Colon (tissue), 2 donors: ENCODE results near the gene KLHL21.

Experiments used
- FAIRE-seq: peaks from 2 replicates; lab custom pipeline; 2012; peaks lifted over from hg19 to GRCh38; lab: Jason Lieb, UNC
- donor health status: control.
- donor health status: control.

The KLHL21 gene

DNA sequence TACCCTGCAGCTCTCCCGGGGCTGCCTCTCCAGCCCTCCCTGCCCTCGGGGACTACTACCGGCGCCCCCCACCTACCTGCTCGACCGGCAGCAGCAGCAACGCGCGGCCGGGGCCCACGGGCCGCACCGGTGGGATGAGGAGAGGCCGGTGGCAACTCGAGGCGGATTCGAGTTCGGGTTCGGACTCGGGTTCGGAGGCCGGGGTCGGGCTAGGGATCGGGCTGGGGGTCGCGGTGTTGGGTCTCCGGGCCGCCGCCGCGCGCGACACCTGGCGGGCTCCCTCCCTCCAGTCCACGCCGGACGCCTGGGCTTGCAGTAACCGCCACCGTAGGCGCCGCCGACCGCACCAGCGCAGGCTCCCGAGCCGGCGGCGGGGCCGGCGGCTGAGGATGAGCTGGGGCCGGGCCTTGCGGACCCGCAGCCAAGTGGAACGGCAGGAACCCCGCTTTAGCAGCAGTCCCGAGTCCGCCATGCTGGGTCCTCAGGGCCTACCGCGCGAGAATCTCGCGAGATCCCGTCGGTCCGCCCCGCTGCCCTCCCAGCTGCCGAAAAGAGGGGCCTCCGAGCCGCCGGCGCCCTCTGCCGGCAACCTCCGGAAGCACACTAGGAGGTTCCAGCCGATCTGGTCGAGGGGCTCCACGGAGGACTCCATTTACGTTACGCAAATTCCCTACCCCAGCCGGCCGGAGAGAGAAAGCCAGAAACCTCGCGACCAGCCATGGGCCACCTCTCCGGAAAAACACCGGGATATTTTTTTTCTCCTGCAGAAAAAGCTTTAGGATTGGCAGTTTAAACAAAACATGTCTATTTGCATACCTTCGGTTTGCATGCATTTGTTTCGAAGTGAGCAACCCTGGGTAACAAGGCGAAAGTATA lies 48.4 kb downstream of the KLHL21 start, which contains the start of gene NOL9:
Gene NOL9, minus strand, starts transcription at position 483 of the 876 bp plus-strand sequence. Its CDS starts 11 bp downstream, at position 472.
- no peak for FAIRE-seq

DNA sequence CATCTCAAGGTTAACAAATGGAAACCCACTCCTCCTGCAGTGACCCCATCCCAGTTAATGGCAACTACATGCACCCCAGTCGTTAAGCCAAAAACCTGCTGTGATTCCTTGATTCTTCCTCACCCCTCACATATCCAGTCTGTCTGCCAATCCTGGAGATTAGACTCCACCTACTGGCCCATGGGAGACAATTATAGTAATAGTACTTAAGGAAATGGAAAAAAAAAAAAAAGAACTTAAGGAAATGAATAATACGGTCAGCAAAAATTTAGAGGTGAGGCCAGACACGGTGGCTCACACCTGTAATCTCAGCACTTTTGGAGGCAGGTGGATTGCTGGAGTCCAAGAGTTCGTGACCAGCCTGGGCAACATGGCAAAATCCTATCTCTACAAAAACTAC lies 55.4 kb downstream of the KLHL21 start:
- no peak for FAIRE-seq

DNA sequence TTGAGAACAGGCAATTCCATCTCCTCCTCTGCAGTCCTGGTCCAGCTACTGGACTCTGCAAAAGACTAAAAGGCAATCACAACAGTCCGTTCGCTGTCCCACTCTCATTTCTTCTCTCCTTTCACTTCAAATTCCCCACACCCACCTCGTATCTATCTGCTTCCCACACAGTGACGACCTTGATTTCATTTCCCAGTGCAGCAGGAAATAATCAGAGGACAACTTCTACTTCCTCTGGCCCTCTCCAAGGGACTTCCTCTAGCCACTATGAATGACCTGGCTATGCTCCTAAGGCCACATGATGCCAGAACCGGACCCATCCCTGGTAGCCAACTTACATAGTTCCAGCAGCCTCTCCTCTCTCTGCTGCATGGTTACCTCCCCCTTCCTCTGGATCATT lies 56.3 kb downstream of the KLHL21 start:
- FAIRE-seq, result no peak

DNA sequence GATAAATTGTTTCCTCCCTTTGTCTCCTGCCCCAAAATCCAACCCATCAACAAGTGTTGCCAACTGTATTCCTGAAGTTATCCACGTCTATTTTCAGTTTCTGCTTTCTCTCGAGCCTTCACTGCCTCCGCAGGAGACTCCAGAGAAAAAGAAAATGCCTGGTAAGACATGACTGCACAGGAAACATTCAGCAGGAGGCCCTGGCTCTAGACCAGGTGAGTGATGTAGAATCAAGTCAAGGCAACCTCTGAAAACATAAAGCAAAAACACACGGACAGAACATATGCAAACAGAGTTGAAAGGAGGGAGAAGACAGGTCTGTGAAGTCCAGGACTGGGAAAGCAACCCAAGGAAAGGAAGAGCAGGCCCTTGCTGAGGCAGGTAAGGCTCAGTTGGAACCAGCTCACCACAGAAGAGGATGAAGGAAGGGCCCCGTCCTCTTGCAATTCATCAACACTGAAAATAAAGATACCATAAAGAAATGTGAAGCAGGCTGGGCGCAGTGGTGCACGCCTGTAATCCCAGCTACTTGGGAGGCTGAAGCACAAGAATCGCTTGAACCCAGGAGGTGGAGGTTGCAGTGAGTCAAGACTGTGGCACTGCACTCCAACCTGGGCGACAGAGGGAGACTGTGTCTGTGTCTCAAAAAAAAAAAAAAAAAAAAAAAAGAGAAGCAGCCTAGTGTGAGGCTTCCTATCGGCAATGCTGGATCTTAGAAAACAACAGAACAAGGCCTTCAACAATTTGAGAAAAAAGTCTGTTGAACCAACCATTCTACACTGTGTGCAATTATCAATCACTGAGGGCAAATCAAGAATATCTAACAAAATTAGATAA lies 57.2 kb downstream of the KLHL21 start:
- no peak for FAIRE-seq

DNA sequence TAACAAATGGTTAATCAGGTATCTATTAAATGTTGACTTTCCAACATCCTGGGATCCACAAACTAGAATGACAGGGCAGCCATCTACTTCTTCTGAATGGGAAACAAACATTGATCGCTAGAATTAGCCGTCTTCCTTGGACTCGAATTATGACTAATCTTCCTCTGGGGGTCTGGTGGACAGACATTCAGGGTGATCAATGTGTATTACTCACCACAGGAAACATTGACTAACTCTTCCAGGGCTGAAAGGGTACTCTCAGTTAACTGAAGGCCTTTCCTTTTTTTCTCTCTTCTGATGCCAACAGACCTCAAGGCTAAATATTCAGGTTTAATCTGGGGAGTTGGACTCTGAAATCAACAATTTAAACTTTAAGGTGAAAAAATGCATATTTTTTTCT lies 57.8 kb downstream of the KLHL21 start:
- FAIRE-seq, result no peak
